ENCODE results near the gene FGD1. TPM values are rescaled to one million over a fixed set of nuclear protein-coding genes. Genes with fewer than 3 reads are reported as not detected.

FGD1 gene
- total and polyA plus RNA-seq, 9 donors: 4.3 to 14.7 (median 12.5) TPM

GRCh38 chrX:54479136-54480111 lies 16.6 kb downstream of the FGD1 start:
- no peak for TF ChIP-seq EP300 (IDR thresholded peaks at IDR 0.05)
- no peak for TF ChIP-seq POLR2A (IDR thresholded peaks at IDR 0.05)
- TF ChIP-seq CTCF (IDR thresholded peaks at IDR 0.05): no peak
- H3K9me3 ChIP-seq: no peaks in the 10 kb centered on the region
- no peak for DNase-seq
- H3K36me3 ChIP-seq: no peaks in the 10 kb centered on the region
- H3K4me1 ChIP-seq (ENCODE audit: insufficient read depth): no peaks in the 10 kb centered on the region
- 18 to 31% (median 22%) methylated on average over 9 of the region's 9 CpGs for WGBS, 3 donors
- intact Hi-C loops (cut with DNase I): no loop called here
- no peak overlapping the region for H3K4me3 ChIP-seq
- H3K27ac ChIP-seq: peak overlapping the region in 1 of 2 donors; percentile 22
- H3K27me3 ChIP-seq: no peaks in the 10 kb centered on the region

GRCh38 chrX:54473993-54474859 lies 21.8 kb downstream of the FGD1 start:
- Histone ChIP-seq H3K4me3 (no peak overlapping the region), H3K27ac (no peak overlapping the region), H3K9me3 (no peaks in the 10 kb centered on the region), H3K36me3 (no peaks in the 10 kb centered on the region), H3K4me1 (ENCODE audit: insufficient read depth) (no peaks in the 10 kb centered on the region), H3K27me3 (no peaks in the 10 kb centered on the region)
- no peak for DNase-seq
- intact Hi-C loops (cut with DNase I): no loop called here
- TF ChIP-seq CTCF (IDR thresholded peaks at IDR 0.05): no peak
- WGBS, 3 donors: 73 to 78% (median 74%) methylated on average over 10 of the region's 10 CpGs

- no peak overlapping the region for H3K4me3 ChIP-seq
- WGBS, 3 donors: 78 to 83% (median 83%) methylated on average over 20 to 21 of the region's 21 CpGs
- DNase-seq: no peak
- H3K36me3 ChIP-seq: no peaks in the 10 kb centered on the region
- H3K9me3 ChIP-seq: no peaks in the 10 kb centered on the region
- intact Hi-C loops (cut with DNase I): no loop called here
- no peaks in the 10 kb centered on the region for H3K4me1 ChIP-seq (ENCODE audit: insufficient read depth)
- no peak for TF ChIP-seq CTCF (IDR thresholded peaks at IDR 0.05)
- TF ChIP-seq EP300 (IDR thresholded peaks at IDR 0.05): no peak
- no peak overlapping the region for H3K27ac ChIP-seq
- H3K27me3 ChIP-seq: no peaks in the 10 kb centered on the region
Observed at GRCh38 chrX:54470054-54470760, 25.8 kb downstream of the FGD1 start.

GRCh38 chrX:54452920-54453319 lies 43.1 kb downstream of the FGD1 start:
- no peaks in the 10 kb centered on the region for H3K9me3 ChIP-seq
- 35 to 51% (median 44%) methylated on average over 2 of the region's 2 CpGs for WGBS, 3 donors
- no peaks in the 10 kb centered on the region for H3K4me1 ChIP-seq (ENCODE audit: insufficient read depth)
- intact Hi-C loops (cut with DNase I): no loop called here
- H3K27me3 ChIP-seq: no peaks in the 10 kb centered on the region
- TF ChIP-seq CTCF (IDR thresholded peaks at IDR 0.05): no peak
- TF ChIP-seq POLR2A (IDR thresholded peaks at IDR 0.05): no peak
- no peak for TF ChIP-seq EP300 (IDR thresholded peaks at IDR 0.05)
- no peak overlapping the region for H3K27ac ChIP-seq
- DNase-seq: no peak
- no peaks in the 10 kb centered on the region for H3K36me3 ChIP-seq
- no peak overlapping the region for H3K4me3 ChIP-seq

Measured in ovary (tissue), 9 donors.